HG03469 (cell line): ENCODE data around the gene DRD1.
A peak's percentile ranks its signal among the peaks of the same experiment; 100 is the strongest.

Experiments
- ATAC-seq: cut with Tn5 transposase; IDR thresholded peaks from one replicate; pipeline ENCODE4 v1.9.1; 2021; ENCODE audit warnings: mild to moderate bottlenecking, moderate library complexity, moderate number of reproducible peaks; ENCODE audit not compliant: unreplicated experiment

Gene DRD1

DNA sequence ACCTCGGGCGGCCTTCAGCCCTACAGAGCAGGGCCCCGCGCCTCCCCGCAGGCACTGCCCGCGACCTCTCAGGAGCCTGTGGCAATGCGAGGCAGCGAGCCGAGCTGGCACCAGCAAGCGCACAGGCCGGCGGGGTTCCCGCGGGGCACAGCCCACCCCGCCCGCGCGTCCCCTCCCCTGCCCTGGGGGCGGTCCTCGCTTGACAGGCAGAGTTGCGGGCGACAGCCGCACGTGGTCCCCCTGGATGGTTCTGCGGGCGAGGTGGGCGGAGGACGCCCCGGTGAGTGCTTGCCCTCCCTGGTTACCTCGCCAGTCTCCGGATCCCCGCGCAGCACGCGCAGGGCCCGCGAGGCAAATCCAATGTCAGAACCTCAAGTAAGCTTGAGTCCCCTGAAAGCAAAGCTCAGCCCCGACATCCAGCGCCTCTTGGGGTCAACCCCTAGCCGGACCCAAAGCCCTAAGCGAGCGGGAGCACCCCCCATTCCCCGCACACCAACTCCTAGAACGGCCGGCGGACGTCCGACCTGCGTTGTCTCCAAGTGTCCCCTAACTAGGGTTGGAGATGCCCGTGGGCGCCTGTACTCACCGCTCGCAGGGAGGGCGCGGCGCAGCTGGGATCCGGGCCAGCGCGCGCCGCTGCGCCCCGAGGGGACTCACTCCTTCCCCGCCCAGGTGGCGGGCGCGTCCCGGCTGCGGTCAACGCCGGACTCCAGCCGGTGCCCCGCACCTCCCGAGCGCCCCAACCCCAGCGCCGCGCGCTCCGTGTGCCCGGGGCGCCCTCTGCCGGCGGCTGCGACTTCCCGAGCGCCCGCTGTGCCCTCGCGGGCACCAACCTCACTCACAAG, at the start of gene DRD1:
TSS of gene DRD1 (minus strand) at position 123 of the 845 bp plus-strand sequence. CDS start 1,083 bp downstream, outside the sequence.
- no peak for ATAC-seq

DNA sequence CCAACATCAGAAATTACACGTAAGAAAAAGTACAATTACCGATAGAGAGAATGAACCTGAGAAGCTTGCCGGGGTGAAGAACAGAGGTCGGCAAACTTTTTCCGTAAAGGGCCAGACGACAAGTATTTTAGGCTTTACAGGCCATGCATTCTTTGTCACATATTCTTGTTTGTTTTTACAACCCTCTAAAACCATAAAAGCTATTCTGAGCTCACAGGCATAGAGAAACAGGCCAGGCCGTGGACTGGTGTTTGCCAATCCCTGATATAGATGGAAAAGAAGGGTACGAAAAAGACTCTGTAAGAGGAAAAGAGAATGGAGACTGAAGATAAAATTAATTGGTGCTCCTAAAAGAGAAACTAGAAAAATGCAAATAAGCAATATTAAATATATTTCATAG, 49.7 kb upstream of the DRD1 start:
- no peak for ATAC-seq

- no peak for ATAC-seq
Measured at GRCh38 chr5:175493260-175493659, 49.3 kb upstream of the DRD1 start.

DNA sequence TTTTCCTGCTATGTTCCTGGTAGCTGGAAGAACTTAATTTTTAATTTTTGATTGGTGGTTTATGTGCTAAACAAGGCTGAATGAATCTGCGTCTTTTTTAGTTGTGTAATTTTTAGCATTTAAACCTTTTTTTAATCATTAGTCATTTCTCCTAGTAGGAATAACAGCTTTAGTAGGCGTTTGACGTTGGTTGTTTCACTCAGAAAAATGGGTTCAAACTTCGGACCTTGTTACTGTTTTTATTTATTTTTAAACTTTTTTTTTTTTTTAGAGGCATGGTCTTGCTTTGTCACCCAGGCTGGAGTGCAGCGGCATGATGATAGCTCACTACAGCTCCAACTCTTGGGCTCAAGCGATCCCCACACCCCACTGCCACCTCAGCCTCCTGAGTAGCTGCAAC, 47.2 kb upstream of the DRD1 start:
- ATAC-seq, result no peak

DNA sequence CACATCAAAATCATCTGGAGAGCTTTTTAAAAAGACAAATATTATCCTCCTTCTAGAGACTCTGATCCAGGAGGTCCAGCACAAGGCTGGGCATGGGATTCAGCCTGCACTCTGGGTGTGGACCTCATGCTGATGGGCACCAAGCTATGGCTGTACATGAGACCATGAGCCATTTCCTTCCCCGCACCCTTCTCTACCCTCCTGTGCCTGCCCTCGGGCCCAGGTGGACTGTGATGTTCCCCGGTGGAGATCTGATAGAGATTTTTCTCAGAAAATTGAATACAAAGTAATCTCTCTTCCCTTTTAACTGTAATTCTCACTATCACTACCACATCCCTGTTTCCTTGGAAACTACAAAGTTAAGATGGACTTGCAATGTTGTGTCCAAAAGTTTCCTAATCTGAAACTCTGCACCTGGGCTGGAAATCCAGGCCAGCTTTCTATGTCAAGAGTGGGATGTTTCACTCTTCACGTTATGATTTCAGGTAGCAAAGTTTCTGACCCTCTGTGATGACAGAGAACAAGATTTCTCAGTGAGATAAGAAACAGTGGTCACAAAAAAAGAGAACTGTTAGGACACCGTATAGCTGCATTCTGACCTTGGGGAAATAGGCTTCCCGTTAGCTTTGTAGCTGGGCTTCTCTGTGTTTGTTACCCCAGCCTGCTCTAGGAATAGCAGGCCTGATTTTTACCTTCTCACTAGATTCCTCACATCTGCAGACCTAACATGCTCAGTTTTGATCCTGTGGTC, 45.9 kb upstream of the DRD1 start:
- no peak for ATAC-seq

- ATAC-seq, result no peak
Measured at GRCh38 chr5:175487514-175488222, 43.7 kb upstream of the DRD1 start.

DNA sequence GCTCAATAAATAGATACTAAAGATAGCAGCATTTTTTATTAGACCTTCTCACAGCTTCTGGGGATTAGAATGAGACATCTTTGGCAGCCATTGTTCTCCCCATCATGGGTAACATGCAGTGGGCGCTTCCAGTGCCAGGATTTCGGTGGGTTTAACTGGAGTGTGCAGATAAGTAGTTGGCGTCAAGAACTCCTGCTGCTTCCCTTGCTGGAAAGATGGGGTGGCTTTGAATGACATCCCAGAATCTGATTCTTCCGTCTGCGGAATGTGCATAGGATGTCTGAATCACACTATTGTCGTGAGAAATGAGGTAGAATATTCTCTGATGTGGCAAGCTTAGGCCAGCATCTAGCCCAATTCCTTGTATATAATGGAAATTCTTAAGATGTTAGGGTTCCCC, 41.6 kb upstream of the DRD1 start:
- ATAC-seq, result no peak

- ATAC-seq, result no peak
Measured at GRCh38 chr5:175484829-175485228, 40.8 kb upstream of the DRD1 start.

DNA sequence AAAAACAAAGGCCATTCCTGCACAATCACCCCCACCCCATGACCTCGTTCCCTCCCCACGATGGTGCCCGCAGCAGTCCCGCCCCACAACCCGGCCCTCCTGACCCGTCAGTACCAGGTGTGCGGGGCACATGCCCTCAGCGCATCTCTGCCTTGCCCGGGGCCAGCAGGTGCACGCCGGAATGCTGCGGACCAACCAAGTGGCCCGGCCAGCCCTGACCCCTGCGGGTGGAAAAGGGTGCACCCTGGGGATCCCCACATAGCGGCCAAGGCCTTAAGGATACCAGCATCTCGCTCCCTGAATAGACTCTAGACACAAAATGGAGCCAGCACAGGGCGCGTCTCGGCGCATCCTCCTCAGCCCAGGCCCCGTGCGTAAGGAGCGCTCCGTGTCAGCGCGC, 40.3 kb upstream of the DRD1 start:
- ATAC-seq, result no peak

GRCh38 chr5:175483337-175483736, 39.4 kb upstream of the DRD1 start:
- ATAC-seq, result no peak

- ATAC-seq, result no peak
Measured at GRCh38 chr5:175479125-175479881, 35.3 kb upstream of the DRD1 start.

DNA sequence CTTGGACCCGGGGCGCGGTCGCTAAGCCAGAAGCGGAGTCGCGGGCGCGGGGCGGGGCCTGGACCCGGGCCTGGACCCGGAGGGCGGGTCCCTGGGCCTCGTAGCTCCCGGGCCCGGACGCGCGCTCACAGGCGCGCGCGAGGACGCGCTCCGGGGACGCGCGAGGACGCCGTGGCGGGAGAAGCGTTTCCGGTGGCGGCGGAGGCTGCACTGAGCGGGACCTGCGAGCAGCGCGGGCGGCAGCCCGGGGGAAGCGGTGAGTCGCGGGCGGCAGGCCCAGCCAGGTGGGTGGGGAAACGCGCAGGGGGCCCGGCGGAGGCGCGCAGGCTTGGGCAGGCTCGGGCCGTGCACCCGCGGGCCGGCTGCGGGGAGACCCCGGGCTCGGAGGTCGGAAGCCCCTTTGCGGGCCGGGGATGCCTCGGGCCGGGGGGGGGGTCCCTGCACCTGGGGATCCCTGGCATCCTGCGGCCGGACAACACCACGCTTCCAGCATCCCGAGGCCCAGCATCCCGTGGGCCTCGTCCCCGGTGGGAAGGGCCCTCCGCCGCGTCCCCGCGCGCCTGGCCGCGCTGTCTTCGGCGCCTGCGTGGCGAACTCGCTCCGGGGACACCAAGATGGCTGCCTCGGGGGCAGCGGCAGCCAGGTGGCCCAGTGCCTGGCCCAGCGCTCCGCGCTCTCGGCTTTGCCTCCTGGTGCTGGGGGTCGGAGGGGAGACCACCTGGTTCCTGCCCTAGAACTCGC, 34.6 kb upstream of the DRD1 start, which contains the start of gene SFXN1:
TSS of gene SFXN1 (plus strand) at position 177 of the 741 bp plus-strand sequence. CDS start 13,544 bp downstream, outside the sequence.
- peak; percentile 92 for ATAC-seq

DNA sequence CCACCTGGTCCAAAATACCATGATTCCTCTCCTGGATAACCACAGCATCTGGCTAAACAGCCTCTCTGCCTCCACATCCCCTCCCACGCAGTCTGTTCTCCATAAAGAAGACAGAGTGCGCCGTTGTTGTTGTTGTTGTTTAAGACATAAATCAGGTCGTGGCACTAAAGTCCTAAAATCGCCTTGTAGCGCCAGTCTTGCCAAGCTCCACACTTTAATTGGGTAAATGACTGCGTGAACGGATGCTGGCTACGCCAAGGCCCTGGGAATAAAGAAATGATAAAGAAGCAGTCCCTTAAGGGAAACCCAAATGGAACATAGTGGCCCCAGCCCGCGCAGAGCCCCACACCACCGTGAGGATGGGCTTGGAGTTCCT, 34.0 kb upstream of the DRD1 start:
- no peak for ATAC-seq

GRCh38 chr5:175477440-175477839, 33.5 kb upstream of the DRD1 start:
- ATAC-seq, result no peak

- no peak for ATAC-seq
Measured at GRCh38 chr5:175475248-175475647, 31.3 kb upstream of the DRD1 start.

GRCh38 chr5:175472378-175472777, 28.4 kb upstream of the DRD1 start:
- ATAC-seq, result no peak

DNA sequence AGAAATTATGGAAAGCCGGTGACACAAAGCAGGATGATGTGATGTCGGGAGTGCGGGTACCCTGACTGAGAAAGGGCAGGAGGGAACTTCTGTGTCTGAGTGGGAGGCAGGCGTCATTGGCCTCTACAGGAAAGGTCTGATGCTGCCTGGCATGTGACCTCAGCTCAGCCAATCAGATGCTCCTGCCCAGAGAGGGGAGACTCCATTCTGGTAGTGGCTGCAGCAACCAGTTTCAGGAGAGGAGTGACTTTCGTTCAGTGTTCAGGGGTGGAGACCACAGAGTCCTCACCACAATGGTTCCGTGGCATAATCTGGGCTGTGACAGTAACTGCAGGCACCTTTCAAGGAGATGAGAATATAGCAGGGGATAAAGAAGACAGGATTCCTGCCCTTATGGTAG, 27.6 kb upstream of the DRD1 start:
- ATAC-seq, result no peak

DNA sequence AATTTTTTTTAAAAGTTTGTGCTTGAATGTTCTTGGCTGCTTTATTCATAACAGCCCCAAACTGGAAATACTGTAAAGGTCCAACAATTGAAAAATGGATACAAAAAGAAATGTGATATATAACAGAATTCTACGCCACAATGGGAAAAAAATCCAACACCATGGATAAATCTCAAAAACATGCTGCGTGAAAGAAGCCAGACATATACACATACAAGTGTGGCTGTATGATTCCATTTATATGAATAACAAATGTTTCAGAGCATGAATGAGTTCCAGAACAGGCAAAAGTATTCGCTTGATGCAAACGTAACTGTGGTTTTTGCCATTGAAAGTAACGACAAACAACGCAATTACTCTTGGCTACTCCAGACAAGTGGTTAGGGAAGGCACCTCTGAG, 27.2 kb upstream of the DRD1 start:
- no peak for ATAC-seq

- no peak for ATAC-seq
Measured at GRCh38 chr5:175470781-175471180, 26.8 kb upstream of the DRD1 start.

DNA sequence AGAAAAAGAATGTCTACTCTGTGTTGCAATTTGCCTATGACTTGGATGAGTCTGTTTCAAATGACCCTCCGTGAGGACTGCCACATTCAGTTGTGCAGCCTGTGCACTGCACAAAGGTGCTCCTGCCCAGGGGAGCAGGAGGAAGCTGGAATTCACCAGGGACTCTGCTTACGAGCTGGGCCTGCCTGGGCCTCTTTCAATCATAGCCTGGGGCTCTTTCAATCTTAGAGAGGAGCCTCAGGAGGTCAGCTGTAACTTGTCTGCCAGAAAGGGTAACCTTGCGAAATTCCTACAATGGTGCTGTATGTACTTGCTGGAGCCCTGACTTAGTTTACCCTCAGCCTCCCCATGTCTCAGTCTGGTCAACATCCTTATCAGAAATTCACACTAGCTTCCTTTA, 25.9 kb upstream of the DRD1 start:
- ATAC-seq, result no peak
